DMS79 (cell line): ENCODE results near the gene NEUROD4.

Experiments
- DNase-seq: peaks from one replicate; lab custom pipeline; 2025; lab: John Stamatoyannopoulos, UW

NEUROD4 gene

GRCh38 chr12:54998958-54999510 is 20.7 kb upstream of the NEUROD4 start:
- DNase-seq = no peak

- DNase-seq = no peak
These were observed 18.4 kb upstream of the NEUROD4 start for GRCh38 chr12:55001198-55001868.

GRCh38 chr12:55002355-55002754 is 17.4 kb upstream of the NEUROD4 start:
- DNase-seq = no peak

- DNase-seq = no peak
These were observed 10.7 kb upstream of the NEUROD4 start for GRCh38 chr12:55008944-55009585.

DNA sequence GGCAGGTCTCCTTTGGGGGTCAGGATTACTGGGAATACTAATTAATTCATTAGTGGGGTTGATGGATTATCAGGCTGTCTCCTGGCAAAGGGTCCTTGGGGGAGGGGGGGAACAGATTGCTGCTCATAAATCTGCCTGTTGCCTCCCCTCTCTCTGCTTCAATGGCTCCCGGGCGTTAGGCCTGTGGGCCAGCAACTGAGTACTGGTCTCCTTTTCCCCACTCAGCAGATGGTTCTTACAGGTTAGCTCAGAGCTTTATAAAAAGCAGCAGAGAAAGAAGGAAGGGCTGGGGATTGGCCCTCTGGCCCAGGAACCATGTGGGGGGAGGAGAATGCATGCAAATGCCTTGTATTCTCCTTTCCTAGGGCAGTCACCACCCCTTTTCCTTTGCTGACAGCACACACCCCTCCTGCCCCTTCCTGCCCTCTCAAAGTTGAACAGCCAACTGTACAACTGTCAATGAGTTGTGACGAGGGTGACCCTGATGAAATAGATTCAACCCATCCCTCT is 2.3 kb upstream of the NEUROD4 start:
- no peak for DNase-seq

GRCh38 chr12:55024575-55024974 is 4.8 kb downstream of the NEUROD4 start:
- no peak for DNase-seq

- no peak for DNase-seq
These were observed 5.7 kb downstream of the NEUROD4 start for GRCh38 chr12:55025508-55025907.

DNA sequence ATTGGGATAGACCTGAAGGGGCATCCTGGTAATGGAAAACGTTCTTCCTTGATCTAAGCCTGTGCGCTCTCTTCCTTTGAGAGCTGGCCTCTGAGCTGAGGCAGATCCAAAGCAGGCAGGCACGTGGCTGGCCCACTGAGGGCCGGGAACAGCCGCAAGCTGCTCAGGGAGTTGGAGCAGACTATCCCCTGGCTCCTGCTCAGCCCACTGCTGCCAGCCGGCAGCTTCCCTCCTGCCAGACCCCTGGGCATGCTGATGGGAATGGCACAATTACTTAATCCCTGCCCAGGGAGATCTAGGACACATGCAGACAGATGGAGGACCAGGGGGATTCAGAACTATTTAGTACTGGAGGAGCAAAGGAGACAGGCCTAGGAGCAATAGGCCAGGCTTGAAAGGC is 14.4 kb downstream of the NEUROD4 start:
- DNase-seq = no peak

DNA sequence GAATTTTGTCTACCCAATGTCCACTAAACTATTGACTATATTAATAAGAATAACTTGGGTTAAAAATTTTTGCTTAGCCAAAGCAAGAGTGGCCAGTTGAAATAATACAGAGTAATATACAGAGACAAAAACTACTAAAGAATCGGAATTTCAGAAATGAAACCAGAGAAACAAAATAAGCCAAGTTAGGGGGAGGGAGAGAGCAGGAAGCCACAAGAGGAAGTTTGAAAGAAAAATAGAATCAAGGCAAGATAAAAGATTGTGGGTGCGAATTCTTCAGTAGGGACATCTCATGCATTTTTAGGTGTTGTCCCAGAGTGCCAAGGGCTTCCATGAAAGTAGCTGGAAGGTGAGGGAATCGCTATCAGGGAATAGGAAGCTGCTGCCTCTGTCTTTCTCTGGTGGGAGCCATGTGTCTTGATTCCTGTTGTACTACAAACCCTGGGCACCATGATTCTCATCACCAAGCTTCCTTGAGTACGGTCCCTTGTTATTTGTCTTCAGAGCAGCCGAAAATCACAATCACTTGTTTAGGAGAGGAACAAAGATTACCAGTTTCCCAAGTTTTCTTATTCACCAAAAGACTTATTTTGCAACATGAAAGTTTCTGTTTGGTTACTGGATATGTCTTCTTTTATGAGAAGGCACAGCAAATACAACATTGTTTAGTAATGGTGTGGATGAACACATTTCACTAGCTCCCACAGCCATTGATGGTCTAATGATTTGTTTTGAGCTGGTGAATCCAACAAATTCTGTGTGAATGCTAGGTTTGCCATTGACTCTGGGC is 16.7 kb downstream of the NEUROD4 start:
- no peak for DNase-seq

- DNase-seq = no peak
These were observed 17.7 kb downstream of the NEUROD4 start for GRCh38 chr12:55037351-55037987.

DNA sequence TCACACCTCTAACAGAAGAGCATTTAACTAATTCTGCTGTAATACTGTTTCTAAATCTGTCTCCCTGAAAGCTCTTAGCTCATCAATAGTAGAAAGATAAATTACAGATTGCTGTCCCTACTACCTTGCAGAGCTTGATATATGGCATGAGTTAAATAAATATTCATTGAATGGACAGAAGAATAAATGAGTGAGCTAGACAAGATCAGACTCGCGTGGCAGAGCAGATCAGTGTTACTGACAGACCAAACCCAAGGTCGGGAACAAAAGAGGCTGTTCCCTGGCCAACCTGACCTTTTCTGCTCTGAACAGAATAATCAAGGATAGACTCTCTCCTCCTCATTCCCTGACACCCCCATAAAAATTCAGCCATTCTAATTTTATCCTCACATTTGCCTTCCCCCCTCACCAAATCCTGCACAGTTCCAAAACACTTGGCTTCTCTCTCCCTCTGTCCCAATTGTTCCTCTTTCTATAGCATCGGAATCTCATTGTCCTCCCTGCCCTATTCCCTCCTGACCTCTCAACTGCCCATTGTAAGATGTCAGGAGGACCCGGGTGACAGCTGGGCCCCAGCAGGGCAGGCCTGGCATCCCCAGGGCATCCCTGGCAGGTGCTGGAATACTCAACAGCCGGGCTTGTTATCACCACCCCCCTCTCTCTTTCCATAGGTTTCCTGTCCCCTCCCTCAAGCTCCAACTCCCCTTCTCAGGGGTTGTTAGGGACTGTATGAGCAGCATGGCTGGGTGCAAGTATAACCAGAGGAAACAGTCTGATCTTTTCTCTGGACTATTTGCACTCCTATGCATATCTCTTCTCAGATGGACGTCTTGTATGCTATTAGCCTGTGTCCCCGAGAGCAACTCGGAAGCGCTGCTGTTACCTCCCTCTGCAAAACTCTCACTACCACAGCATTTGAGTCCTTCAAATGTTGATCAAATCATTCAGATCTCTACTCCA is 19.9 kb downstream of the NEUROD4 start:
- DNase-seq = no peak

- DNase-seq = no peak
These were observed 21.7 kb downstream of the NEUROD4 start for GRCh38 chr12:55041345-55042055.

DNA sequence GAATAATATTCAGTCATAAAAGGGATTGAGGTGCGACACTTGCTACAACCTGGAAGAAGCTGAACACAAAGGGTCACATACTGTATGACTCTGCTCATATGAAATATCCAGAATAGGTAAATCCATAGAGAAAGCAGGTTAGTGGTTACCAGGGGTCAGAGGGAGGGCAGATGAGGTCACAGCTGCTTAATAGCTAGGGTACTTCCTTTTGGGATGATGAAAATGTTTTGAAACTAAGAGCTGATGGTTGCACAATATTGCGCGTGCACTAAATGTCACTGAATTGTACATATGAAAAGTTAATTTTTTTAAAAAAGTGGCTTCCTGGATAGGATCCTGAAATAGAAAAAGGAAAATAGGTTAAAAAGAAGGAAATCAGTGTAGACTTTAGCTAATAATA is 23.8 kb downstream of the NEUROD4 start:
- no peak for DNase-seq

GRCh38 chr12:55044135-55044534 is 24.4 kb downstream of the NEUROD4 start:
- DNase-seq = no peak

- no peak for DNase-seq
These were observed 29.9 kb downstream of the NEUROD4 start for GRCh38 chr12:55049676-55050075.

DNA sequence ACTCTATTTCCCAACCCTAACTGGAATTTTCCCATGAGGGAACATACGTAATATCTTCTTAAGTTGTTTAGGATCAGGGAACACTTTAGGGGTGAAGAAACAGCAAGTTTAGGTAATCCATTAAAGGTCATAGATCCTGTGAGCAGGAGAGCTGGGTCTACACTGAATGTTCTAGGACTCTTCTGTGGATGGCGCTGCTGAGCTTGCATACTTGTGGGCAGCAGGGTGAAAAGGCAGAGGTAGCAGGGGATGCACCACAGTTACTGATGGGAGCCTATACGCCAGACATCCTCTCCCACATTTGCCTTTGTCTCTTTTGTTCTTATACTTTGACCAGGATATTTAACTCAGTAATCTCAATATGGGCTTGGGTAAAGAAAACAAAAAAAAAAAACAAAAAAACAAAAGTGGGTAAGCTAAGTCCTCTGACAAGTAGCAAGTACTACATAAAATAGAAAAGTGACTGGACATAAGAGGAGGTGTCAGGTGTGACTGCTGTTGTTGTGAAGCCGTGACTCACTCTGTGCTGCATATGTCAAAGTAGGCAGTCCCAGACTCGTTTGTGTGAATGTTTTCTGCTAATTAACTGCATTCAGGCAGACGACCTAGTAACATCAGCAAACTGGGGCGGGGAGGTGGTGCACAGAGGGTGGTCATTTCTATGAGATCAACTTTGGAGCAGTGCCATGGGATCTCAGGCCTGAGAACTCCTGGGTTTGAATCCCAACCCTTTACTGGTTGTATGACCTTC is 31.6 kb downstream of the NEUROD4 start:
- no peak for DNase-seq

DNA sequence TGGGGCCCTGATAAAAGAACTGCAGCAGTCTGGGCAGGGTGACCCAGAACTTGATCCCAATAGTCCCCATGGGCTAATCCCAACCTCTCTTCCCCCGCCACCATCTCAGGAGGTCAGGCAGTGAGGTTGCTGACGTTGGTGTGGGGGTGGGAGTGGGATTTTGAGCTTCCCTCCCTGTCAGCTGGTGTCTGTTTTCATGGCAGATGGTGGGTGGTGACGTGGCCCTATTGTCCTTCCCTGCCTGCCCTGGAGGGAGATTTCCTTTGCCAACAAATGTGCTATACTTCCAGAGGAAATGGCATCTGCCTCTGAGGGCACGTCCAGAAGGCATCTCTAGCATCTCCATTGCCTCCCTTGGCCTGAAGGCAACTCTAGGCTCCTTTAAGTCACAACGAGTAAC is 37.7 kb downstream of the NEUROD4 start:
- DNase-seq = no peak

DNA sequence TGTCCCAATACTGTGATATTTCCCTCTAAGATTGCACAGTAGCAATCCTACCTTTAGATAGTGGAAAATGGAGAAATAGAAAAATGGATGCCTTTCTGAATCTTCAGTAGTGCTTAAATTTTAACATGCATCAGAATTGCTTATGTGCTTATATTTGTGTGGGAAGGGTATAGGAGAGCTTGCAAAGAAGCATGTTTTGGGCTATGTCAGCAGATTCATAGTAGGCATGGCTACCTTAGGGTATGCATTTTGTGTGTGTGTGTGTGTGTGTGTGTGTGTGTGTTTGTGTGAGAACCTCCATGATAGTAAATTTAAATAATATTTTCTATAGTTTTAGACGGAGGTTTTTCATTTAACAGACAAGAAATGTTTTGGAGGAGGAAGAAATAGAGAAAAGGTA is 38.3 kb downstream of the NEUROD4 start:
- no peak for DNase-seq

DNA sequence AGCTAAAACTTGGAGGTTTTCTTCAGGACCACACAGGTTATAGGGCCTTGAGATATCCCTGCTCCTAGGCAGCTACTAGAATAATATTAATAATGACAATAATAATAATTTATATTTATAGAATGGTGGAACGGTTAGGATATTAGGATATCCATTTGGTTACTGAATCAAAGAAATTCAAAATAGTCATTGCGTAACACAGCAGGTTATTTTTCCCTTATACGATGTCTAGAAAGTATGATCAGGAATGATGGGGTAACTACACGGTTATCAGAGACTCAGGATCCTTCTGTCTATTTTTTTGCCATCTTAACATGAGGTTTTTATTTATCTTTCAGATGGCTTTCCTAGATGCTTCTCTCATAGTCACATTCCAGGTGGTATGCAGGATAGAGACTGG is 39.0 kb downstream of the NEUROD4 start:
- no peak for DNase-seq

- no peak for DNase-seq
These were observed 40.7 kb downstream of the NEUROD4 start for GRCh38 chr12:55060470-55060869.
